Activated gamma-delta T cell (primary cell): Measurements from ENCODE around the gene SACM1L.

Experiments
- DNase-seq: peaks from one replicate; lab custom pipeline; 2025; lab: John Stamatoyannopoulos, UW

The SACM1L gene

DNA sequence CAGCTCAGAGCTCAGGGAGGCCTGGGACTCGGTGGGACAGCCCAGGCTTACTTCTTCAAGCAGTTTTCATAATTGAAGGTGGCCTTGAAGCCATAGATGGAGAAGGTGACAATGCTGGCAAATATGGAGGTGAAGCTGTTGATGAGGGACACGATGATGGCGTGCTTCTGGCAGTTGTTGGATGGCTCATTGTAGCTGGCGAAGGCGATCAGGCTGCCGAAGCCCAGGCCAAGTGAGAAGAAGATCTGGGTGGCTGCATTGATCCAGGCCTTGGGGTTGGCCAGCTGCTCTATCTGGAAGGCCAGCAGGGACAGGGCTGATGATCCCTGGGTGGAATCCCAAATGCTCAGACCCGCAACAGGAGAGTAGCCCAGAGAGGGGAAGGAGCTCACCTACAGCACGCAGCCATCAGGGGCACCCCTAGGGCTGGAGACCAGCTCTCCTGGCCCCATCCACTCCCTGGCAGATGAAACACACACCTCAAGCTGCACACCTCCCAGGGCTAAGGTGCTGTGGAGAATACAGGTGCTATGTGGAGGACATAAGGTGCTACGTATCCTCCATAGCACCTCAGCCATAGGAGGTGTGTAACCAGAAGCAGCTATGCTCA lies 82.1 kb downstream of the SACM1L start:
- no peak for DNase-seq

DNA sequence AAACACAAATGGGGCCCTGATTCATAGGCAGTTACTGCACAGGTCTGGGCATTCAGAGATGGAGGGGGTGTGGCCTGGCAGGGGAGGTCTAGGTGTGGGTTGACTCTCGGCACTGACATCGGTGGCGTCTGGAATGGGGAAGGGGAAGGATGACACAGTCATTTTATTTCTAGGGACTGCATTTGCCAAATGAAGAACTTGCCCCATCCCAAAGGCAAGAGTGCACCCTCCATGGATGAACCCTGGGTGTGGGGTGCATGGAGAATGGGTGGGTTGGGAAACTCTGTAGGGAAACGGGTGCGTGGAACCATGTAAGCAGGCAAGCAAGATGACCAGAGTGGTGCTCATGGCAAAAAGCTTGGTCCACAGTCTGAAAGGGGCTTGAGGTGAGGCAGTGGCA lies 82.6 kb downstream of the SACM1L start:
- DNase-seq: no peak

DNA sequence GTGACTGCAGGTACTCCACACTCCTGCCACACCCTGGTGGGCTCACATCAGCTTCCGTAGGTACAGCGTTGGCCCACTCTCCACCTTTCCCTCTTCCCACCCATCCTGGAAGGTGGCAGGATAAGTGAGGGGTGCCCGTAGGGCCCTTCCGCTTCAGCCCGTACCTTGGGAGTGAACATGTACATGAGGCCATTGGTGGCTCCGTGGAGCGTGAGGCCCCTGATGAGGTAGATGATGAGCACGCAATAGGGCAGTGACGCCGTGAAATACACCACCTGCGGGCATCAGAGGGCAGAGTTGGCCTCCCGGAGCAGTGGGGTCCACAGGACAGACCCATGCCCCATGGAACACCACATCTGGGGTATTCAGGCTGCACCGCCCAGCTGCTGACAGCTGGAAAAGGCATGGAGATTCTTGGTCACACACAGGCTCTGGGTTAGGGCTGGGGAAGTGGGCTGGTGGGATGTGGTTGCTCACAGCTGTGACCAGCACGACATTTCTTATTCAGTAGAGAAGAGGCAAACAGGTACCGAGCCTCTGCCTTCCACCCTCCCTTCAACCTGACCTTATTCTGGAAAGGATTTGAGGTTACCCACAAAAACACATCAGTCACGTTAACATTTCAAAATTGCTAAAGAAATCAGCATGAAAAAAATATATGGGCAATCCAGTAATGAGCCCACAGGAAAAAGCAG lies 83.3 kb downstream of the SACM1L start:
- no peak for DNase-seq

DNA sequence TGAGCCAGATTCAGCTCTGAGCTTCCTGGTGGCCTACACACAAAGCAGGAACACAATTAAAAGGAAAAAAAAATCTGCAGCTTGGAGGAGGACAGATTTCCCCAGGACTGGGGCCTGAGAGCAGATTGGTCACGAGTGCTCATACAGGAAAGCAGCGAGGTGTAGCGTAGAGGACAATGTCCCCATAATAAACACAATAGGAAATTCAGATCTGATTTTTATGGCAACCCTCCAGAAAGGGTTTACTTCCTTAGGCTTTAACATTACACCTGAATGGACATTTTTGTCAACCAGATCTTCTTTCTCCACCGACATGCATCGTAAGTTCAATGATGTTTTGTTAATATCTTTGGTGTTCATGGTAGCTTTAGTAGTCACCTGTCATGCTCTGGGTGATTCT lies 83.9 kb downstream of the SACM1L start:
- DNase-seq: no peak

DNA sequence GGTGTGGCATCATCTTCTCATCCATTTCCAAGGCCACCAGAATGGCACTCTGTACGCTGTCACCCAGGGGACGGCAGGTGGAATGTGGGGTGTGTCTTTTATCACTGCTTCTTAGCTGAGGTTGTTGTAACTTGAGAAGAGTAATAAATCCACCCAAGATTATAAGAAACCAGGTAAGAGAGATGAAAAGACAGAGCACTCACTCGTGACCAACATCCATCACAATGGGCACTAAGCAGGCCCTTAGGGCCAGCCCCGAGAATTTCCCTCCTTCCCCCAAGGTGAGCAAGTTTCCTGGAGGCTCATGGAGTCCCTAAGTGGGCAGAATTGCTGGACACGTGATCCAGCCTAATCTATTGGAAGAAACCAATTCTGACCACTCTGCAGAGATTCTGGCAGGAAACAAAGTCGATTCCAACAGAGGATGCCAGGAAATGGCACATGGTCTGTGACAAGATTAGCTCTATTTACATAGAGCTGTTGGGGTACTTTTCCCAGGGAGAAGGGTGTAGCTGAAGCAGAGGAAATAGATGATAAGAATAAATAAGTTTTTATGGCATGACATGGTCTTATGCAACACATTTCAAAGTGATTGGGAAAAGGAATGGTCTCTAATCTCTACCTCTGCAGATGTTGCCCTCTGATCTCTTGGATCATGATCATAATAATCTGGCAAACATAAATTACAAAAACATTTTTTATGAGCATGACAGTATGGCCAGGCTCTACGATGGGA lies 84.7 kb downstream of the SACM1L start:
- no peak for DNase-seq

DNA sequence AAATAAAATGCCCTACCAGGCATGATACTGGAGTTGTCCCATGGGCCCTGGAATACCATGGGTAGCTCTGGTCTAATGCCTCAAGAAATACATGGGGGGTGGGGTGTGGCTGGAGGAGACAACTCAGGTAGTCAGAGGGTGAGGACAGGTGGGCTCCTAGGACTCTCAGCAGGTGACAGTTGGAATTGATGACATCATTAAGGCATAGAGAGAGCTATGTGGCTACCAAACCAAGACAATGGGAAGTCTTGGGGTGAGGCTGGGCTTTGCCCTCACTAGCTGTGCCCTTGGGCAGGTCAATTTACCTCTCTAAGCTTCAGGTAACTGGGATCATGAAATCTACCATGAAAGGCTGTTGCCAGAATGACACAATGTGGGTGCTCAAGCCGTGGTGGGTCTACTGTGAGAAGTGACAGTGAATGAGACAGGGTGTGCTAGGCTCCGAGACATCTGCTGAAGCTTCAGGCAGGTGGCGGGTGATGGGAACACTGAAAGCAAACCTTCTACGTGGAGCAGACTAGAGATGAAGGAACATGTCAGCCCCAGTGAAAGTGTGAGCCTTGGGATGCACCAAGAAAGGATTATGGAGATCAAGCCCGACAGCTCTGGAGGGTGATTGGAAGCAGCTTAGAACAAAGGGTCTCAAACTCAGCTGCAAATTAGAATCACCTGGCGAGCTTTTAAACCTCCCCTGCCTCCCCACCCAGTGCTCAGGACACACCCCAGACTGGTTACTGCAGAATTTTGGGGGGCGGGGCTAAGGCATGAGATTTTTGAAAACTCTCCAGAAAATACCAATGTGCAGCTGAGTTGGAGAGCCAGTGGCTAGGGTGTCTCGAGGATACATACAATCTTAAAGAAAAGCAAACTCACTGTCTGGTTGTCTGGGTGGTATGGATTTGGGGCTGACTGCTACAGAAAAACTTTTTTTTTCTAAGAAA lies 85.7 kb downstream of the SACM1L start:
- no peak for DNase-seq

DNA sequence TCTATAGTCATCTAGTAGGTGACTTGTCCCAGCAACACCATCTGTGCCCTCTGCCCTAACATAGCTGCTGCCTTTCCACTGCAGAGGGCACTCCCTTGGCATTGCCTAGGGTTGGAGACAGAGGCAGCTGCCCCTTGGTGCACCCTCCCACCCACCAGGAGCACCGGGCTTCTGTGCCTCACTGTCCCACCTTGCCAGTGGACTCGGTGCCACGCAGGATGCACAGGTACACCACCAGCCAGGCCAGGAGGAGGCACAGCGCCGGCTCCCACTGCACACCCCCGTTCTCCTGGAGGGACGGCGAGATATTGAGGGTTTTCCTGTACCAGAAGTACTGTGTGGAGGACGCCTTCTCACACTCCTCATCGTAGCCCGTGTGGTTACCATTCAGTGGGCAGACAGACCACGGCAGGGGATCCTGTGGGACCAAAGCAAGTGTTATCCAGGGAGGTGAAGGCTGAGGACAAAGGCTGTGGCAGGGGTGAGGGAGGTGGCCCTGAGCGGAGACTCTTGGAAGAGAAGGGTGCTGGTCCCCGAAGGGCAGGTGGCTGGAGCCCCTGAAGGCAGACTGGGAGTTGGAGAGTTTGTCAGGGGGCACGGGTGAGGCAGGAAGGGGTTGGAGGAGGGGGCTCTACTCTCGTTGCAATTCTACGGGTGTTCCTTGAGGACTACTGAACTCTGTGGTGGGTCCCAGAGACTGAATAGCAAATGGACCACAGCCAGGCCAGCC lies 86.5 kb downstream of the SACM1L start:
- DNase-seq: no peak

DNA sequence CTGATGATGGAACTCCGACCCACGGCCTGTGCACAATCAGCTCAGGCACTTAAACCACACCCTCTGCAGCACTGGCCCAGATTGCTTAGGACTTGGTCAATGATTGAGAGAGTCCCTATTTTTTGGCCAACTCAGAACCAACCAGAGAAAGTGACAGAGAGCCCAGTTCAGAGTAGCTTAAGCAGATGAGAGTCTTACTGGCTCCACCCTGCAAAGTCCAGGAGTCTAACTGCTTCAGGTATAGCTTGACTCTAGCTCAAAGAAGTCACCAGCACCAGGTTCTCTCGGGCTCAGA lies 87.1 kb downstream of the SACM1L start:
- DNase-seq: no peak

DNA sequence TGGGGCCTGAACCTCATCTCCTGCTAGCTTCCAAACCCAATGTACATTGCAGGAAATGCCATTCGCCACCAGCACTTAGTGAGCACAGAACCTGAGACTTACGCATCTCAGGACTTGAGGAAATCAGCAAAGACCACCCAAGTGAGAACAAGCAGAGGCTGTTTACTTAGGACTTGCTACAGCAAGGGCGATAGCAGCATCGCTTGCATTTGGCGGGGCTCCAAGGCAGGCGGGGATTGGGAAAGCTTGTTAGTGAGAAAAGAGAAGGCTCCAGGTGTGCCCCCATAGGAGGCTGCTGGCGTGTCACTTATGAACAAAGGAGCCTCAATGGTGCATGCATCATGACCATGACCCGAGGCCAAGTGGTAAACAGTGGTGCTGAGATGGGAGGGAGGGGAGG lies 87.4 kb downstream of the SACM1L start:
- no peak for DNase-seq

DNA sequence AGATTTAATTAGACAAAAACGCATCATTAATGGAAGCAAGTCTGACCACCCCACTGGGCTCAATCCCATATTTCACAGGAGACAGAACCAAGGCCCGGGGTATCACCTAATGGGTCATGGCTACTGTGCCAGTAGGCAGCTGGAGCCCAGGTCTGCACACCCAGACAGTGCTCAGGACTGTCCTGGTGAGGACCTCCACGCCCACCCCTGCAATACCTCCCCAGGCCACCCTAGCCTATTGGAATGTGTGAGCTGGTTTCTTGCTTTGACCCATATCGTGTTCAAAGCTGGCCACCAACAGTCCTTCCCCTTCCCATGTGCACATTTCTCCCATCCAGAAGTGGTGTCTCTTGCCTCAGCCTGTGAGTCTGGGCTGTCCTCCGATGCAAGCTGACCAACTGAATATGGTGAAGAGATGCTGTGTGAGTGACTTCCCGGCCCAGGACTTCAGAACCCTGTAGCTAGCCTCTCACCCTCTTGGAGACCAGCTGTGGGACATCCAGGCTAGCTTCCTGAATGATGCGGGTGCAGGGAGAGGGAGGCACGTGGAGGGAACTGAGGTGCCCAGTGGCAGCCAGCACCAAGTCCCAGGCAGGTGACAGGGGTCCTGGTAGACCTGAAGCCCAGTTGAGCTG lies 88.0 kb downstream of the SACM1L start:
- no peak for DNase-seq

DNA sequence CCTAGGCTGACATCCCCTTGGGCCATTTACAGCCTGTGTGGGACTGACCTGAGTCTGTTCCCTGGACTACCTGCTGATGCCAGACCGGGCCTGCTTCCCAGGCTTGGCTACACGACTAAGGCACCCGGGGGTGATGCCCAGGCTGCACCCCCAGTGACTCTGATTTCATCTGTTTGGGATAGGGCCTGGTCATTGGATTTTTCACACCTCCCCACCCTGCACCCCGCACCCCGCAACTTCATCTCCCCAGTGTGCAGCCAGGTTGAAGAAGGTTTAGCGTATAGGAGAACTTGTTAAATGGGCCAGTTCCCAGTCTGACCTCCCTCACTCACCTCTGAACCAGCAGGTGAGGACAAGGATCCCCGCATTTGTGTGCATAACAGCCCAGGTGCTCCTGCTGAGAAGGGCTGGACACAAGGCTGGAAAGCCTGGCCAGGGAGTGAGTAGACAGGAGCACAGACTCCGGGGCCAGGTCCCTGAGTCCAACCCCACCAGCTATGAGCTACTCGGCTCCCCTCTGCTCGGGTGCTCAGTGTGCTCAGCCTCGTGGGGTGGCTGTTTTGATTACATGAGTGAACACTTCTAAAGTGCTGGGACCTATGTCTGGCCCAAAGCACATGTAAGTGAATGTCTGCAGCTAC lies 88.7 kb downstream of the SACM1L start:
- DNase-seq: no peak

DNA sequence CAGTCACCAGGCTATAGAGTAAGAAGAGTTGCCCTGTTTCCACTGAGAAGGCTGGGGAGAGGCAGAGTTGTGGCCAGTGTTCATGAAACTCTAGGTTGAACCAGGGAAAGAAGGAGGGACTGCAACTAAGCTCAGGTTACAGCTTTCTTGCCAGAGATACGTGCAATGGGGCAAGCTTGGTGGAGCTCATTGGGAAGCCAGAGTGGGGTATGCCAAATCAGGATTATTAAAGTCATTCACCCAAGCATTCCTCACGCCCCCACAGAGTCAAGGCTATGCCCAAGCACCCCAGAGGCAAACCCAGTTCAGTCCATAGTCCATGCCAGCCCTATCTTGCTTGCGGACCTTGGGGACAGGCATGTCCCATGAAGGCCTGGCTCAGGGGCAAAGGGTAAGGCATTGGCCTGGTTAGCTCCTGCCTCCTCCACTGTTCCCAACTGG lies 89.6 kb downstream of the SACM1L start:
- no peak for DNase-seq

DNA sequence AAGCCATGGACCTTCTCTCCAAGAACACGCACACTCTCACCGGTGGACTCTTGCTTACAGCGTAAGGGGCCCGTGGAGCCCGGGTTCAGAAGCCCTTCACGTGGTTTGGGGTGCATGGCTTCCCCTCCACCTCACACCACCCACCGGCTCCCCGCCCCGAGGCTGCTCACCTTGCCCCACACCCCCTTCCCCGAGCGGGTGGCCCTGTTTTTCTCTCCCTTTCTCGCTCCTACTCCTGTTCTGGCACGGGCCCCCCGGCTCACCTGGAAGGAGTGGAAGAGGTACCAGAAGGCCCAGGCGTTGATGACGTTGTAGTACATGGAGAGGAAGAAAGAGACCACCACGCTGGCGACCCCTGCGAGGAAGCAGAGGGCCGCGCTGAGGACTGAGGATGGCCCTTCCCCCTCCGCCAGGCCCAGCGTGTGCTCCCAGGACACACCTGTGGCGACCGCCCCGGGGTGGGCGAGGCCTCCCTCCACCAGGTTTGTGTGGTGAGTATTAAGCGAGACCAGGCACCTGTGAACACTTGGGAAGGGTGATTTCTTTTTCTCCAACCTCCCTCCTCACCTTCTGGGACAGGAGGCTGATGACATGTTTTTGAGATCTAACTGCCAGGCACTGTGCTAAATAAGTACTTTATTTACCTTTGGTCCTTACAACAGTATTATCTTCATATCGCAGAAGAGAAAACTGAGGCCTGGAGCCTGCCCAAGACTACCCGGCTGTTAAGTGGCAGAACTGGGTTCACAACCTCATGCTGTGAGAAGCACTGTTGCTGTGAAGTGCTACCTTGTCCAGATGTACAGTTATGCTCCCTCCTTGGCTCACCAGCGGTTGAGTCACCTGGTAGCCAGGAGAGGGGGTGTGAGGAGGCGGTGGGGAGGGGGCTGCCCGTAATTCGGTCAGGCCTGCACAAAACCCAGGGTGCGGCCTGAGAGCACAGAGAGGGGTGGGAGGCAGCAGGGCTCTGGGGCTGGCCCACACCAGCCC lies 90.8 kb downstream of the SACM1L start:
- DNase-seq: no peak

DNA sequence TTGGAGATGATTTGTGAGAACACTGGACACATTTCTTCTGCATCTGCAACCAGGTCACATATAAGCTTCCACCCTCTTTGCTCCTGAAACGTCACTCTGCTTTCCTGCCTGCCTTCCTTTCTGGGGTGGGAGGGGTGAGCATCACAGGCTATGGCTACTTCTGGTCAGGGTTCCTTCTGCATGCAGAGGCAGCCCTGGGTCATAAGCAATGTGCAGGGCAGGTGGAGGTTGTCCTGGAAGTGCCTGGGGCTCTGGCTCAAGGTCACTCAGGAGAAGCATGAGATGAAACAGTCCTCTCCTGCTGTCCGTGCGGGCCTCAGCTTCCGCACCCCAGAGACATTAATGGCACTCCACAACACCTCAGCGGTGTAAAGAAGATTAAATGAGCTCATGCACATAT lies 92.1 kb downstream of the SACM1L start:
- DNase-seq: no peak

DNA sequence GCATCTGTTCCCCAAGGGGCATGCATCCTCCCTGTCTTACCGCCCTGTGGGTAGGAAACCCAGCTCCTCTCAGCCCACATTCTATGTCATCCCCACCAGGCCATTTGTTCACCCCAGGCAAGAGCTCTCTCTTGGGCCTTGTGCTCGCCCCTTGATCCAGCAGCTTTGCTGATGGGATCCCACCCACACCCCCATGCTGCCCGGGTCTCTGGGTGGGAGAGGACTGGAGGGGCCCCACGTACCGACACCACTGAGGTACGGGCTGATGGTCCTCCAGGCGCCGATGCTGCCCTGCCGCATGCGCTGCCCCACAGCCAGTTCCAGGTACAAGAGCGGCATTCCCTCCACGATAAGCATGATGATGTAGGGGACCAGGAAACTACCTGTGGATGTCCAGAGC lies 92.6 kb downstream of the SACM1L start:
- no peak for DNase-seq

DNA sequence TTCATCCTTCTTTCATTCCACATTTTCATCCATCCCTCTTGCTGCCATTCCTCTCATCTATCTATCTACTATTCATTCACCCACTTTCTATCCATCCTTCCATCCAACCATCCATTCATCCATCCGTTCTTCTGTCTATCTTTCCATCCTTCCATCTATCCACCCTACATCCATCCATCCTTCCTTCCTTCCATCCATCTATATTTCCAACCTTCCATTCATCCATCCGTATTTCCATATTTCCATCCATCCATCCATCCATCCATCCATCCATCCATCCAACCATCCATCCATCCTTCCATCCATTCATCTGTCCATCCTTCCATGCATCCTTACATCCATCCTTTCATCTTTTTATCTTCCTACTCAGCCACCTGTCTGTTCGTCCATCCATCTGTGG lies 93.2 kb downstream of the SACM1L start:
- DNase-seq: no peak

DNA sequence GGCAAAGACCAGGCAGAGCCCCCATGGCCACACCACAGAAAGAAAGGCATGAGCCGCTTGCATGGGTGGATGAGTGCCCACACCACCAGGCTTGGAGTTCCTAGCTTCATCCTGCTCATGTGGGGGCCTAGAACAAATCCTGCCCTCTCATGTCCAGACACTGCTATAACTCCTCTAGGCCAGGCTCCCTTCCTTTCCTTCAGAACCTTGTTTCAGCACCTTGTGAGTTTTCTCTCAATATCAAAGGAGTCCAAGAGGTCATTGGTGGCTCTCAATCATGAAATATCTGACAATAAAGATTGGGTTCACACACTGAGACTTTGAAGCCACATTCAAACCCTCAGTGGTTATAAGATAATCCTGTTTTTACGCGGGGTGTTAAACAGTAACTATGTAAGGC lies 94.5 kb downstream of the SACM1L start:
- no peak for DNase-seq

DNA sequence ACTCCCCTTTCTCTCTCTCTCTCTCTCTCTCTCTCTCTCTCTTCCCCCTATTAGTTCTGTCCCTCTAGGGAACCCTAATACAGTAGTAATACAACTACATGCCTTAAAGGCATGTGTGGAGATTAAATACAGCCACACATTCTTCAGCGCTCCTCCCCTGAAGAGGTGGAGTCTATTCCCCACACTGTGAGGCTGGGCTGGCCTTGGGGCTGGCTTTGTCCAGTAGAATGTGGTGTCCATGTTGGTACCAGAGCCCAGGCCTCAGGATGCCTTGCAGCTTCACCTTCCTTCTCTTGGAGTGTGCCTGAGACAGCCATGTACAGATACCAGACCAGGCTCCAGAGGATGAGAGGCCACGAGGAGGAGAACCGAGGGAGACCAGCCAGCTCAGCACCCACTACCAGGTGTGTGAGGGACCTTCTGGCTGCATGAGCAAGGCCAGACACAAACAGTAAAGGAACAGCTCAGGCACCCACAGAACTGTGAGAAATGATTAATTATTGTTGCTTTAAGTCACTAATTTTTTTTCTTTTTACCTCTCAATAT lies 96.5 kb downstream of the SACM1L start:
- no peak for DNase-seq
